ENCODE results near the gene MTFR1L.

Gene MTFR1L

GRCh38 chr1:25844536-25845337 lies 25.0 kb downstream of the MTFR1L start:
- Histone ChIP-seq H3K36me3 (ENCODE audit: control insufficient read depth, insufficient read depth, low read length) (no peaks in the 10 kb centered on the region), H3K4me1 (ENCODE audit: control insufficient read depth, insufficient read depth, low read length) (no peaks in the 10 kb centered on the region), H3K9me3 (ENCODE audit: control insufficient read depth, low read length) (no peaks in the 10 kb centered on the region), H3K4me3 (ENCODE audit: low read length) (no peak overlapping the region), H3K27me3 (ENCODE audit: control insufficient read depth, insufficient read depth, low read length) (no peaks in the 10 kb centered on the region), H3K9ac (ENCODE audit: low read length) (no peak overlapping the region)

GRCh38 chr1:25845664-25846063 lies 25.9 kb downstream of the MTFR1L start:
- Histone ChIP-seq H3K27me3 (ENCODE audit: control insufficient read depth, insufficient read depth, low read length) (no peaks in the 10 kb centered on the region), H3K9me3 (ENCODE audit: control insufficient read depth, low read length) (no peaks in the 10 kb centered on the region), H3K4me3 (ENCODE audit: low read length) (no peak overlapping the region), H3K4me1 (ENCODE audit: control insufficient read depth, insufficient read depth, low read length) (no peaks in the 10 kb centered on the region), H3K36me3 (ENCODE audit: control insufficient read depth, insufficient read depth, low read length) (no peaks in the 10 kb centered on the region), H3K9ac (ENCODE audit: low read length) (no peak overlapping the region)

- H3K4me1 ChIP-seq (ENCODE audit: control insufficient read depth, insufficient read depth, low read length): no peaks in the 10 kb centered on the region
- H3K36me3 ChIP-seq (ENCODE audit: control insufficient read depth, insufficient read depth, low read length): no peaks in the 10 kb centered on the region
- H3K9ac ChIP-seq (ENCODE audit: low read length): no peak overlapping the region
- H3K4me3 ChIP-seq (ENCODE audit: low read length): no peak overlapping the region
- H3K27me3 ChIP-seq (ENCODE audit: control insufficient read depth, insufficient read depth, low read length): no peaks in the 10 kb centered on the region
- no peaks in the 10 kb centered on the region for H3K9me3 ChIP-seq (ENCODE audit: control insufficient read depth, low read length)
Observed at GRCh38 chr1:25847929-25848328, 28.2 kb downstream of the MTFR1L start.

- Histone ChIP-seq H3K27me3 (ENCODE audit: control insufficient read depth, insufficient read depth, low read length) (no peaks in the 10 kb centered on the region), H3K4me1 (ENCODE audit: control insufficient read depth, insufficient read depth, low read length) (no peaks in the 10 kb centered on the region), H3K4me3 (ENCODE audit: low read length) (no peak overlapping the region), H3K36me3 (ENCODE audit: control insufficient read depth, insufficient read depth, low read length) (no peaks in the 10 kb centered on the region), H3K9me3 (ENCODE audit: control insufficient read depth, low read length) (no peaks in the 10 kb centered on the region), H3K9ac (ENCODE audit: low read length) (no peak overlapping the region)
Observed at GRCh38 chr1:25848531-25848930, 28.8 kb downstream of the MTFR1L start.

GRCh38 chr1:25854554-25854953 lies 34.8 kb downstream of the MTFR1L start:
- Histone ChIP-seq H3K4me3 (ENCODE audit: low read length) (no peak overlapping the region), H3K36me3 (ENCODE audit: control insufficient read depth, insufficient read depth, low read length) (no peaks in the 10 kb centered on the region), H3K4me1 (ENCODE audit: control insufficient read depth, insufficient read depth, low read length) (peaks cover 5% of the 10 kb centered on the region), H3K9me3 (ENCODE audit: control insufficient read depth, low read length) (no peaks in the 10 kb centered on the region), H3K27me3 (ENCODE audit: control insufficient read depth, insufficient read depth, low read length) (no peaks in the 10 kb centered on the region), H3K9ac (ENCODE audit: low read length) (no peak overlapping the region)

DNA sequence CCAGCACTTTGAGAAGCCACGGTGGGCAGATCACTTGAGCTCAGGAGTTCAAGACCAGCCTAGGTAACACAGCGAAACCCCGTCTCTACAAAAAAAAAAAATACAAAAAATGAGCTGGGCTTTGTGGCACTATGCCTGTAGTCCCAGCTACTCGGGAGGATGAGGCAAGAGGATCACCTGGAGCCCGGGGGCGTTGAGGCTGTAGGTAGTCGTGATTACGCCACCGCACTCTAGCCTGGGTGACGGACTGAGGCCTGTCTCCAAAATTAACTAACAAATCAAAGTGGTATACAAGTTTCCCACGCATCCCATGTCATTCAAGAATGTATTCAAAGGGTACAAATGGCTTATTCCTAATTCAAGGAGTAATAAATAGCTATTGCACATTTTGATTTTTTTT lies 37.1 kb downstream of the MTFR1L start:
- H3K4me1 ChIP-seq (ENCODE audit: control insufficient read depth, insufficient read depth, low read length): peaks cover 5% of the 10 kb centered on the region
- H3K9ac ChIP-seq (ENCODE audit: low read length): no peak overlapping the region
- no peaks in the 10 kb centered on the region for H3K27me3 ChIP-seq (ENCODE audit: control insufficient read depth, insufficient read depth, low read length)
- H3K4me3 ChIP-seq (ENCODE audit: low read length): no peak overlapping the region
- no peaks in the 10 kb centered on the region for H3K36me3 ChIP-seq (ENCODE audit: control insufficient read depth, insufficient read depth, low read length)
- no peaks in the 10 kb centered on the region for H3K9me3 ChIP-seq (ENCODE audit: control insufficient read depth, low read length)

DNA sequence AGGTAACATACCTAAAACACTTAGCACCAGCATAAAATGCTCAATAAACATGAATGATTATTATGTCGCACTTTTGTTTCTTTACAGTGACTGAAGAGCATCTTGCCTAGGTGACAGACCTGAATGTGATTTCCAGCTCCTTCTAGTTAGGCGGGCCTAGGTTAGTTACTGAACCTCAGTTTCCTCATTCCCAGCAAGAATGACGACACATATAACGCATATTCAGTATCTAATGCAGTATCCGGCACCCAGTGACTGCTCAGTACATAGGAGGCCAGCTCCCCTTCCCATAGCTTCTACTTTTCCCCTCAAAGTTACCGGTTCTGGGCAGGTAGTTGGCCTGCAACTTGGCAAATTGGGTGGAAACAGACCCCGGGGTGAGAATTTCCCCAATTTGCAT lies 38.7 kb downstream of the MTFR1L start:
- H3K9ac ChIP-seq (ENCODE audit: low read length): peak overlapping the region; percentile 77

DNA sequence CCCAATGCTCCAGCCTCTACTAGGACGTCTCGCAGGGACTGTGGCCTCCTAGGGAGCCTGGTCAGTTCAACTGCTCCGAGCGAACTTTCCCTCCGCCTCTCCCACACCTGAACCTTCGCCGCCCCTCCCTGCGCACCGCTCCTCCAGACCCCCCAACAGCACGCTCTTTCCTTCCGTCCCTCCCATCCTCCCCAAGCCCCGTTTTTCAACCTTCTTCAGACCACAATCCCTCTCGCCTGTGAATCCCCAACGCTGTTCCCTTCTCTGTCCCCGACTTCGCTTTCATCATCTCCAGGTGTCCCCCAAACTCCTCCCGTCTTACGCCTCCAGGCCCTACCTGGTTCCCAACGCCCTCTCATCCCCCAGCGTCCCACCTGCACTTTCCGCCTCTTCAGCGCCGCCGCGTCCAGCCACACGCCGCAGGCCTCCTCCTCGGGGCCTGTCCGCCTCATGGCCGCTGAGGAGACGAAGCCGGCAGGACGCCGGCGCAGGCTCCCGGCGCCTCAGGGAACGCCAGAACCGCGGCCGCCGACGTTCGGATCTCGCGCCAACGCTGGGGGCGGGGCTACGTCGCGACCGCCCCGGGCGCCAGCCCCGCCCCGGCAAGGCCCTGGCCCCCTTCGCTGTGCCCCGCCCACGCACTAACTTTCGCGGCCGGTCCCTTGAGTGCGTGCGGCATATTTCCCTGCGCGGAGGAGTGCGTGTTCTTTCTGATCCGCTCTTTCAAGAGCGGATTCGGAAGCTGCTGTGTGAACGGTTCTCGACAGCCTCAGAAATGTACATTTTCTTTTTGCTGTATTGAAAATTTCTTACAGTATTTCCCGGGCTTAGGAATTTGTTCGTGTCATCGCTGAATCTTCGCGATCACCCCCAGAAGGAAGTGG lies 39.4 kb downstream of the MTFR1L start, which contains the start of gene AUNIP:
Gene AUNIP, minus strand, starts transcription at position 552 of the 884 bp plus-strand sequence. Its CDS starts 100 bp downstream, at position 452.
- Histone ChIP-seq H3K27me3 (ENCODE audit: control insufficient read depth, insufficient read depth, low read length) (no peaks in the 10 kb centered on the region), H3K4me1 (ENCODE audit: control insufficient read depth, insufficient read depth, low read length) (peaks cover 5% of the 10 kb centered on the region), H3K4me3 (ENCODE audit: low read length) (peak within 1 kb of the TSS; percentile 78), H3K36me3 (ENCODE audit: control insufficient read depth, insufficient read depth, low read length) (no peaks in the 10 kb centered on the region), H3K9ac (ENCODE audit: low read length) (peak within 1 kb of the TSS; percentile 77), H3K9me3 (ENCODE audit: control insufficient read depth, low read length) (no peaks in the 10 kb centered on the region)

More for the DNA sequence above, 38.7 kb downstream of the MTFR1L start:
- Histone ChIP-seq H3K4me3 (ENCODE audit: low read length) (no peak overlapping the region), H3K36me3 (ENCODE audit: control insufficient read depth, insufficient read depth, low read length) (no peaks in the 10 kb centered on the region), H3K4me1 (ENCODE audit: control insufficient read depth, insufficient read depth, low read length) (peaks cover 5% of the 10 kb centered on the region), H3K27me3 (ENCODE audit: control insufficient read depth, insufficient read depth, low read length) (no peaks in the 10 kb centered on the region), H3K9me3 (ENCODE audit: control insufficient read depth, low read length) (no peaks in the 10 kb centered on the region)

- H3K9me3 ChIP-seq (ENCODE audit: control insufficient read depth, low read length): no peaks in the 10 kb centered on the region
- peaks cover 5% of the 10 kb centered on the region for H3K4me1 ChIP-seq (ENCODE audit: control insufficient read depth, insufficient read depth, low read length)
- H3K36me3 ChIP-seq (ENCODE audit: control insufficient read depth, insufficient read depth, low read length): no peaks in the 10 kb centered on the region
- no peak overlapping the region for H3K4me3 ChIP-seq (ENCODE audit: low read length)
- H3K27me3 ChIP-seq (ENCODE audit: control insufficient read depth, insufficient read depth, low read length): no peaks in the 10 kb centered on the region
- H3K9ac ChIP-seq (ENCODE audit: low read length): no peak overlapping the region
Observed at GRCh38 chr1:25861316-25862286, 41.8 kb downstream of the MTFR1L start.

DNA sequence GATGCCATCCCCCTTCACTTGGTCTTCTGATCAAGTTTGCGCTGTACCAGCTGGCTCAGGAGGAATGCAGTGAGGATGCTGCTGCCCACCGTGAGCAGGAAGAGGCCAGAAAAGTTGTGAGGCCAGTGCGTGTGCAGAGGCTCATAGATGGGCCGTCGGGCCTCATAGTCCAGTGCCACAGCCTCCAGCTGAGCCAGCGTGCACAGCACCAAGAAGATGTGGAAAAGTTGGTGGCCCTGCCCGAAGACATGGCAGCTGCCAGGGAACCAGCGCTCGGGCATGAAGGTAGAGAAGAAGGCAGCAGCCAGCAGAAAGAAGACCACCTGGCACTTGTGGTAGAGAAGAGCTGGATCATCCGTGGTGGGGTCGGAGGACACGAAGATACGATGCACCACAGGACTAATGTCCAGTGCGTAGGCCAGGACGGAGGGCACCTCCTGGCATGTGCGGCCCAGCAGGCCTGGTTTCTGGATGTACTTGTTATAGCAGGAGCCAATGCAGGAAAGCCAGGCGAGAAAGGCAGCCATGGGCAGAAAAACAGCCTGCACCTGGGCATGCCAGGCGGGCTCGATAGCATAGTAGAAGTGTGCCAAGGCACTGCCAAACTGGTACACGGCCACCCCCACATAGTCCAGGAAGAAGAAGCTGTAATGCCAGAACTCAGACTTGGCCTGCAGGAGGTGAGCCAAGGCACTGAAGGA lies 43.2 kb downstream of the MTFR1L start:
- Histone ChIP-seq H3K4me3 (ENCODE audit: low read length) (no peak overlapping the region), H3K9me3 (ENCODE audit: control insufficient read depth, low read length) (no peaks in the 10 kb centered on the region), H3K36me3 (ENCODE audit: control insufficient read depth, insufficient read depth, low read length) (no peaks in the 10 kb centered on the region), H3K4me1 (ENCODE audit: control insufficient read depth, insufficient read depth, low read length) (peaks cover 15% of the 10 kb centered on the region), H3K9ac (ENCODE audit: low read length) (no peak overlapping the region), H3K27me3 (ENCODE audit: control insufficient read depth, insufficient read depth, low read length) (no peaks in the 10 kb centered on the region)

Data from mucosa of stomach (tissue), 1 donor.